Measurements from ENCODE around the gene IGFALS.

Gene IGFALS

GRCh38 chr16:1793578-1794220, at the start of gene IGFALS:
Gene IGFALS (minus strand): TSS chr16:1793705. CDS start chr16:1793652, 53 bp downstream.
- no peak for DNase-seq

- DNase-seq: no peak
Observed at GRCh38 chr16:1839554-1839953, 46.0 kb upstream of the IGFALS start.

GRCh38 chr16:1834096-1834495, 40.6 kb upstream of the IGFALS start:
- DNase-seq: no peak

GRCh38 chr16:1832838-1833454, 39.4 kb upstream of the IGFALS start:
- DNase-seq: no peak

- DNase-seq: no peak
Observed at GRCh38 chr16:1831186-1832075, 37.9 kb upstream of the IGFALS start.

GRCh38 chr16:1830213-1830612, 36.7 kb upstream of the IGFALS start:
- no peak for DNase-seq

- DNase-seq: no peak
Observed at GRCh38 chr16:1828645-1829410, 35.3 kb upstream of the IGFALS start.

GRCh38 chr16:1826691-1827573, 33.4 kb upstream of the IGFALS start, which contains the start of the genes FAHD1 and HAGH:
Gene FAHD1 (plus strand): TSS chr16:1827206. CDS start chr16:1827239, 33 bp downstream.
Gene HAGH (minus strand): TSS chr16:1826825. CDS start chr16:1826787, 38 bp downstream.
- DNase-seq: peak; percentile 44

- DNase-seq: no peak
Observed at GRCh38 chr16:1825864-1826690, 32.6 kb upstream of the IGFALS start.

- DNase-seq: no peak
Observed at GRCh38 chr16:1825381-1825863, 31.9 kb upstream of the IGFALS start.

GRCh38 chr16:1823821-1824220, 30.3 kb upstream of the IGFALS start:
- DNase-seq: no peak

- no peak for DNase-seq
Observed at GRCh38 chr16:1822801-1823200, 29.3 kb upstream of the IGFALS start.

- no peak for DNase-seq
Observed at GRCh38 chr16:1821861-1822611, 28.5 kb upstream of the IGFALS start.

GRCh38 chr16:1820946-1821290, 27.4 kb upstream of the IGFALS start:
- no peak for DNase-seq

GRCh38 chr16:1820096-1820945, 26.8 kb upstream of the IGFALS start:
- DNase-seq: no peak

GRCh38 chr16:1819611-1820010, 26.1 kb upstream of the IGFALS start:
- no peak for DNase-seq

- no peak for DNase-seq
Observed at GRCh38 chr16:1818873-1819525, 25.5 kb upstream of the IGFALS start.

GRCh38 chr16:1818204-1818872, 24.8 kb upstream of the IGFALS start:
- DNase-seq: no peak

All from NCI-H1436 treated with DMSO at 0.1 percent for 48 hours (cell line).